Measurements from ENCODE around the gene MICALL2.

MICALL2 gene

GRCh38 chr7:1440620-1441019 is 18.6 kb downstream of the MICALL2 start:
- Histone ChIP-seq H3K36me3 (ENCODE audit: insufficient read depth) (no peaks in the 10 kb centered on the region), H3K79me2 (ENCODE audit: insufficient read depth, low read depth) (no peaks in the 10 kb centered on the region), H3K4me3 (IDR thresholded peaks at IDR 0.05; ENCODE audit: insufficient read depth, low read depth, low read length) (no peak overlapping the region), H3K4me2 (no peak overlapping the region), H3K9ac (no peak overlapping the region), H4K20me1 (ENCODE audit: insufficient read depth) (no peaks in the 10 kb centered on the region), H3K27ac (no peak overlapping the region), H3K27me3 (ENCODE audit: insufficient read depth, low read depth) (peaks cover 73% of the 10 kb centered on the region), H2AFZ (ENCODE audit: low read depth) (no peak overlapping the region), H3K4me1 (ENCODE audit: low read depth, poor library complexity, severe bottlenecking) (peaks cover 14% of the 10 kb centered on the region)
- TF ChIP-seq CTCF (conservative IDR thresholded peaks at IDR 0.05; ENCODE audit: low read depth, low read length): no peak

- no peaks in the 10 kb centered on the region for H4K20me1 ChIP-seq (ENCODE audit: insufficient read depth)
- H3K4me2 ChIP-seq: no peak overlapping the region
- no peak for TF ChIP-seq CTCF (conservative IDR thresholded peaks at IDR 0.05; ENCODE audit: low read depth, low read length)
- no peak overlapping the region for H2AFZ ChIP-seq (ENCODE audit: low read depth)
- H3K36me3 ChIP-seq (ENCODE audit: insufficient read depth): no peaks in the 10 kb centered on the region
- H3K9ac ChIP-seq: no peak overlapping the region
- no peak overlapping the region for H3K27ac ChIP-seq
- H3K4me3 ChIP-seq (IDR thresholded peaks at IDR 0.05; ENCODE audit: insufficient read depth, low read depth, low read length): no peak overlapping the region
- H3K4me1 ChIP-seq (ENCODE audit: low read depth, poor library complexity, severe bottlenecking): peaks cover 14% of the 10 kb centered on the region
- no peaks in the 10 kb centered on the region for H3K79me2 ChIP-seq (ENCODE audit: insufficient read depth, low read depth)
- H3K27me3 ChIP-seq (ENCODE audit: insufficient read depth, low read depth): peaks cover 77% of the 10 kb centered on the region
These were observed 19.6 kb downstream of the MICALL2 start for GRCh38 chr7:1439373-1440363.

- Histone ChIP-seq H3K9ac (no peak overlapping the region), H3K27ac (no peak overlapping the region), H3K4me1 (ENCODE audit: low read depth, poor library complexity, severe bottlenecking) (peaks cover 14% of the 10 kb centered on the region), H3K4me2 (no peak overlapping the region), H3K27me3 (ENCODE audit: insufficient read depth, low read depth) (peaks cover 86% of the 10 kb centered on the region), H4K20me1 (ENCODE audit: insufficient read depth) (no peaks in the 10 kb centered on the region), H3K36me3 (ENCODE audit: insufficient read depth) (no peaks in the 10 kb centered on the region), H2AFZ (ENCODE audit: low read depth) (no peak overlapping the region), H3K4me3 (IDR thresholded peaks at IDR 0.05; ENCODE audit: insufficient read depth, low read depth, low read length) (no peak overlapping the region), H3K79me2 (ENCODE audit: insufficient read depth, low read depth) (no peaks in the 10 kb centered on the region)
- TF ChIP-seq CTCF (conservative IDR thresholded peaks at IDR 0.05; ENCODE audit: low read depth, low read length): no peak
These were observed 20.4 kb downstream of the MICALL2 start for GRCh38 chr7:1438821-1439220.

- peaks cover 90% of the 10 kb centered on the region for H3K27me3 ChIP-seq (ENCODE audit: insufficient read depth, low read depth)
- TF ChIP-seq CTCF (conservative IDR thresholded peaks at IDR 0.05; ENCODE audit: low read depth, low read length): no peak
- no peak overlapping the region for H3K27ac ChIP-seq
- no peaks in the 10 kb centered on the region for H3K79me2 ChIP-seq (ENCODE audit: insufficient read depth, low read depth)
- H3K4me1 ChIP-seq (ENCODE audit: low read depth, poor library complexity, severe bottlenecking): peaks cover 14% of the 10 kb centered on the region
- H3K36me3 ChIP-seq (ENCODE audit: insufficient read depth): no peaks in the 10 kb centered on the region
- no peak overlapping the region for H2AFZ ChIP-seq (ENCODE audit: low read depth)
- H3K9ac ChIP-seq: no peak overlapping the region
- H3K4me3 ChIP-seq (IDR thresholded peaks at IDR 0.05; ENCODE audit: insufficient read depth, low read depth, low read length): no peak overlapping the region
- no peaks in the 10 kb centered on the region for H4K20me1 ChIP-seq (ENCODE audit: insufficient read depth)
- no peak overlapping the region for H3K4me2 ChIP-seq
These were observed 21.1 kb downstream of the MICALL2 start for GRCh38 chr7:1438208-1438607.

Data from KMS-11 (cell line).